ENCODE results near the gene SERP2. TPM values are rescaled to one million over a fixed set of nuclear protein-coding genes. Genes with fewer than 3 reads are reported as not detected.

SERP2 gene
- total RNA-seq, 1 experiment from 2014 or later, result 1.8 TPM

GRCh38 chr13:44371421-44371820 is 2.2 kb upstream of the SERP2 start:
- H3K4me1 Mint-ChIP-seq, result peaks cover 7 to 12% of the 10 kb centered on the region in 2 experiments
- Histone ChIP-seq H2AK5ac (ENCODE audit: insufficient read length, low read length) (no peak overlapping the region), H3K79me1 (ENCODE audit: insufficient read depth, low read depth, low read length, poor library complexity, severe bottlenecking) (no peaks in the 10 kb centered on the region), H2BK15ac (ENCODE audit: low read depth, low read length) (no peak overlapping the region), H2BK12ac (ENCODE audit: insufficient read length, low read depth, low read length) (no peak overlapping the region), H3K23ac (ENCODE audit: insufficient read length, low read depth, low read length) (no peak overlapping the region), H2BK20ac (ENCODE audit: low read depth, low read length, poor library complexity, severe bottlenecking) (no peak overlapping the region), H3K27ac (ENCODE audit: insufficient read length, low read depth, low read length) (no peak overlapping the region), H3K4me1 (ENCODE audit: insufficient read depth, low read length) (no peaks in the 10 kb centered on the region), H3K14ac (ENCODE audit: insufficient read depth, low read length) (no peak overlapping the region), H4K5ac (ENCODE audit: insufficient read length, low read depth, low read length) (no peak overlapping the region), H3K23me2 (ENCODE audit: insufficient read length, low read depth, low read length, poor library complexity, severe bottlenecking) (peaks cover 8% of the 10 kb centered on the region), H2BK5ac (ENCODE audit: insufficient read length, low read length) (no peak overlapping the region), H3K9me3 (ENCODE audit: control insufficient read depth, low read depth, low read length) (no peaks in the 10 kb centered on the region), H3T11ph (ENCODE audit: low read length) (no peak overlapping the region), H2BK120ac (ENCODE audit: low read depth, low read length, poor library complexity, severe bottlenecking) (no peak overlapping the region), H3K27me3 (ENCODE audit: insufficient read depth, low read length) (no peaks in the 10 kb centered on the region; the same call in 1 of the 2 replicates), H3K4me2 (ENCODE audit: insufficient read depth, insufficient read length, low read length) (no peak overlapping the region), H3K79me2 (ENCODE audit: insufficient read depth, low read length) (no peaks in the 10 kb centered on the region), H4K20me1 (ENCODE audit: control insufficient read depth, insufficient read depth, insufficient read length) (no peaks in the 10 kb centered on the region), H2AFZ (ENCODE audit: low read length) (no peak overlapping the region), H3K18ac (ENCODE audit: insufficient read length, low read depth, low read length) (no peak overlapping the region), H3K56ac (ENCODE audit: insufficient read length, low read depth, low read length) (no peak overlapping the region), H4K91ac (ENCODE audit: insufficient read length, low read depth, low read length) (no peak overlapping the region), H3K9ac (ENCODE audit: extremely low read depth, insufficient read length, low read length) (no peak overlapping the region), H4K8ac (replicated peaks; ENCODE audit: insufficient read length, low read depth, low read length) (no peak overlapping the region), H3K4ac (ENCODE audit: low read depth, low read length) (no peak overlapping the region)
- H3K4me3 Mint-ChIP-seq, result no peak overlapping the region
- TF ChIP-seq, protein P1, sequence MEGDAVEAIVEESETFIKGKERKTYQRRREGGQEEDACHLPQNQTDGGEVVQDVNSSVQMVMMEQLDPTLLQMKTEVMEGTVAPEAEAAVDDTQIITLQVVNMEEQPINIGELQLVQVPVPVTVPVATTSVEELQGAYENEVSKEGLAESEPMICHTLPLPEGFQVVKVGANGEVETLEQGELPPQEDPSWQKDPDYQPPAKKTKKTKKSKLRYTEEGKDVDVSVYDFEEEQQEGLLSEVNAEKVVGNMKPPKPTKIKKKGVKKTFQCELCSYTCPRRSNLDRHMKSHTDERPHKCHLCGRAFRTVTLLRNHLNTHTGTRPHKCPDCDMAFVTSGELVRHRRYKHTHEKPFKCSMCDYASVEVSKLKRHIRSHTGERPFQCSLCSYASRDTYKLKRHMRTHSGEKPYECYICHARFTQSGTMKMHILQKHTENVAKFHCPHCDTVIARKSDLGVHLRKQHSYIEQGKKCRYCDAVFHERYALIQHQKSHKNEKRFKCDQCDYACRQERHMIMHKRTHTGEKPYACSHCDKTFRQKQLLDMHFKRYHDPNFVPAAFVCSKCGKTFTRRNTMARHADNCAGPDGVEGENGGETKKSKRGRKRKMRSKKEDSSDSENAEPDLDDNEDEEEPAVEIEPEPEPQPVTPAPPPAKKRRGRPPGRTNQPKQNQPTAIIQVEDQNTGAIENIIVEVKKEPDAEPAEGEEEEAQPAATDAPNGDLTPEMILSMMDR (conservative IDR thresholded peaks at IDR 0.05), result no peak
- H3K36me3 Mint-ChIP-seq (ENCODE audit: insufficient read depth in 1 of 3, low read depth in 3 of 3), result no peaks in the 10 kb centered on the region
- no CpG with 5 or more reads among the region's 3 CpGs for WGBS (ENCODE audit: extremely low coverage, insufficient read length, low lambda C conversion rate)
- H3K9me3 Mint-ChIP-seq, result no peaks in the 10 kb centered on the region
- no peak overlapping the region for H3K27ac Mint-ChIP-seq
- H3K27me3 Mint-ChIP-seq (ENCODE audit: low read depth), result peaks cover 25% of the 10 kb centered on the region
- no peak for DNase-seq
